NOMO-1 (cell line): ENCODE measurements around the gene FHIT.
A peak's percentile ranks its signal among the peaks of the same experiment; 100 is the strongest.

Source experiments
- DNase-seq, 2 experiments: peaks; one replicate each; lab custom pipeline; 2025; ENCODE audit not compliant: unreplicated experiment in 2 of 2; lab: John Stamatoyannopoulos, UW

Gene FHIT

GRCh38 chr3:60870396-60870795 is 380.9 kb downstream of the FHIT start:
- DNase-seq, result no peak

DNA sequence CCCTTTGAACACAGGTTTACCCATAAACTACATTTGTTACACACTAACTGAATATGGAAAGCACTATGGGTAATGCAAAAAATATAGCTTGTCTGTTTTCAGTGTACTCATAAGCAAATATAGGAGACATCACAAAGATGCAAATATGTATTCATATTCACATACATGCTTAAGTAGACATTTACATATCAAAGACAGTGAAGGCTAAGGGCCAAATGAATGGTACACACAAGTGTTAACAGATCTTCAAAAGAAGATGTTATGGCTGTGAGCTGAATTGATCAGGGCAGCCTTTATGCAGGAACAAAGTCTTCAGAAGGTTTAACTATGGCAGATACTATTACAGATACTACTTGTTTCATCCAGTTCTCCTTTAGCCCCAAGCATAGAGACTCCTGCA is 384.1 kb downstream of the FHIT start:
- DNase-seq, result no peak

DNA sequence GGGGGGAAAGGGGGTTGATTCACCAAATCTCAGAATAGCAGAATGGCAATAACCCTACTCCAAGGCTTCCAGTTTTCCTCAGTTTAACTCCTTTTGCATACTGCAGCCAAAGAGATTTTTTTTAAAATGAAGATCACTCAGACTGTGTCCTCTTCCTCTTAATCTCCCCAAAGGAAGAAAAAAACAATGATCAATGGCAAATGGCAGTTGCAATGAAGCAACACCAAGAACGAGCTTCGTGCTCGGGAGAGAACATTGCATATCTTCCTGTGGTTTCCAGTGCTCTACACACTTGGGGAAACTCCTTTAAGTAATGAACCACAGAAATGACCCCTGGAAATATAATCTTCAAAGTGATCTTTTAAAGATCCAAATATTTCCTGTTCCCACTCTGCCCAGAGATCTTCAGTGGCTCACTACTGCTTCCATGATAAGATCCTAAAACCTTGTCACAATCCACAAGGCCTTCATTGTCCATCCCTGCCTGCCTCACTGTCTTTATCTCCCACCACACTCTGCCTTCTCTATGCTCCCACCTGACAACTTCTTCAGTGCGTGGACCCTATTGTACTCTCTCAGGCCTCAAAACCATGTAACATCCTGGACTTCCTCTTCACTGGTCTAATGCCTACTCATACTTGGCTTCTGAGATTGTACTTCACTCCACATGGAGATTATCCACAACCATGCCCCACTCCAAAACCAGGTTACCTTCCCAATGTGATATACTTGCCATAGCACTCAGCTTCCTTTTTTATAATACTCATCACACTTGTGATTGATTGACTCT is 394.8 kb downstream of the FHIT start:
- peak; percentile 62 to 93 for DNase-seq

DNA sequence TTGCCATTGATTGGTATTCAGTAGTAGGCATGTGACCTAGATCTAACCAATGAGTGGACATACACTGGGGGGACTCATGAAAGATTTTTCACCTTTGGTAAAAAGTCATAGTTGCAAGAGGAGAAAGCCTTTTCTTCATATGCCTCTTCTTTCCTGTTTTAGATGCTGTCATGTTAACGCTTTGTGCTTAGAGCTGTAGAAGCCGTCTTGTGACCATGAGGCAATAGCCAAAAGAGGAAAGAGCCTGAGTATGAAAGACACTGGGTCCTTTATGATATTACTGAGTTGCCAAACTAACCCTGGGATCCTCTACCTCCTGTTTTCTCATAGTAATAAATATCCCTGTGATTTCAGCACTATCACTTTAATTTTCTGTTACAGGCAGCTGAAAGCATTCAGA is 396.0 kb downstream of the FHIT start:
- peak; percentile 61 to 83 for DNase-seq

GRCh38 chr3:60854791-60855190 is 396.5 kb downstream of the FHIT start:
- DNase-seq, result peak in 1 of 2 experiments; percentile 47

DNA sequence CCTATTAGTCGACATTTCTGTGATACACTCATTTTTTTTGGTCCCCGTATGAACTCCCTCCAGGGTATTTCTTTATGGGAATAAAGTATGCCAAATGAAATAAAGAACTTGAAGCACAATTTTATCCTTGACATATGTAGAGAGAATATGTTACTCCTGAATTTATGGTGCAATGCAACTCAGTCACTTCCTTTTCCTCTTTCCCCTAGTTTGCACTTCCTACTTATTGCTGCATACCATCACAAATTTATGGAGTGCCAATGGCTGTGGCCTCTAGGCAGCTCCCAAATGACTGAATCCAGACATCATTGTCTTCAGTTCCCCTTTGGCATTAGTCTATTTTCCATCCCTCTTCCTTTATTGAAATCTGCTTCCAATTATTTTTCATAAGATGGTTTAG is 403.5 kb downstream of the FHIT start:
- DNase-seq, result no peak

DNA sequence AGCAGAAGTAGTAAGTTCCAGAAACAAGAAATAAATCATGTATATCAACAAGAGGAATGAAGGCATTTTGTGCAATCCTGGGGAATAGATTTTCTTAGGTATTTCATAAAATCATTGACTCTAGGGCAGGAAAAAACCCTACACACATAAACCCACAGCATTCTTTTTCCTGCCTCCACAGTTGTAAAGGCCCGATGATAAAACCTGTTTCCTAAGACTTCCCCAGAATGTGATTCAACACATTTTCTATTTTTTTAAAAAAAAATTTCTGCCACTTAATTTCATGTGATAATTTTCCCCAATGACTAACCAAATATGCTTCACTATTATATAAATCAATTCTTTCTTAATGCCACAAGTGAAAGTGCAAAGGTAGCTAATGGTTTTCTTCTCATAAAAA is 407.0 kb downstream of the FHIT start:
- peak in 1 of 2 experiments; percentile 14 for DNase-seq

- DNase-seq, result no peak
These were observed 409.9 kb downstream of the FHIT start for GRCh38 chr3:60841355-60841754.

GRCh38 chr3:60839246-60839645 is 412.0 kb downstream of the FHIT start:
- DNase-seq, result no peak

DNA sequence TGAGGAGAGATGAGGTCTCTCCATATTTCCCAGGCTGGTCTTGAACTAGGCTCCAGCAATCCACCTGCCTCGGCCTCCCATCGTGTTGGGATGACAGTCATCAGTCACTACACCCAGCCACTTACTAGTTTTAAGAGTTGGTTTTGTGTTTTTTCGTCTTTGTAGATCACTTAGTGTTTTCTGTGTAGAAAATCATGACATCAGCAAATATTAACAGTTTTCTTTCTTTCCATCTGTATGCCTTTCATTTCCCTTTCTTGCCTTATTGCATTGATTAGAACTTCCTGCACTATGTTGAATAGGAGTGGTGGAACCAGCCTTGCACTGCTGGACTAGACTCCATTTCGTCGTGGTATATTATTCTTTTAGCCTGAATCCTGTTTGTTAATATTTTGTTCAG is 415.5 kb downstream of the FHIT start:
- no peak for DNase-seq

DNA sequence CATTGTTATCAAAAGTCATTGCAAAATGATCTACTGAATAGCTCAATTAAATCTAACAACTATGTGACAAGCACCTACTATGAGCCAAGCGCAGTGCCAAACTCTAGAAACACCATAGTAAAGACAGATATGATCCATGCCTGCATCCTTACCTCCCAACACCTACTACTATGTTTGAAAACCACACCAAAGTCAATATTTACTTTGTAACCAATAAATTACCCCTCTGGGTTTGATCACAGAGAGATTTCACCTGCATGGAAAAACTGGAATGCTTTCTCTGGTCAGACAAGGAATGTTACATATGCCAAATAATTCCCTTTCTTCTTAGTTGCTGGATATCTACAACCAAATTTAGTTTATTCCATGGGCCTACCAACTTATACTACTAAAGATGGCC is 422.2 kb downstream of the FHIT start:
- DNase-seq, result no peak

DNA sequence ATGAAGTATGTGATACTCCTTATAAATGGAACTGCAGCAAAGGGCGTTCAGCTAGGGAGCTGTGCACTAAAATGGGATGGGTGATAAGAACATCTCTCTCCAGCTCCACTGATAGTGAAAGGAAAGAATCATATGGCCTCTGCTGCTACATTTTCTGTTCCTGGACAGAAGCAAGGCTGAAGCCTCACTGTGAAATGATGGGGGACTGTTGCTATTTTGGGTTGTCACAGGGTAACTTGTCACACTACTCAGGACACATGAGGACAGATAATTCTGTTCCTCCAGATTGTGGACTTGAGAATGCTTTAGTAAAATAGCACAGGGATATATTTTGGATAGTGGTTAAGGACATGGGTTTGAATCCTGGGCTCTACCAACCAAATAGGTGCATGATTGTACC is 423.6 kb downstream of the FHIT start:
- DNase-seq, result no peak

DNA sequence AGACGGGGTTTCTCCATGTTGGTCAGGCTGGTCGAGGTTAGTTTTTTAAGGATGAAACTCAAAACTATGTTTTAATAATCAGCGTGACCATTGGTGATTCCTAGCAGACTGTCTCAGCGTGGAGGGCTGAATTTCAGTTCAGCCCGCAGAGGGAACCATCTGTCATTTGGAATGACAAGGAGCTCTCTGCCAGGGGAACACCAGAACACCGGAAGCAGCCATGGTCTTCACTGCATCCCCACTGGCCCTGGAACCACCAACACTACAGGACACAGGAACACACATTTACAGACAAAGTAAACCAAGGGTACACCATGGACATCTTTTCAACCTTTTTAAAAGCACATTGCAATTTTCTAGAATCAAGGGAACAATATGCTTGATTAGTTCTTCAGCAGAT is 424.7 kb downstream of the FHIT start:
- no peak for DNase-seq

GRCh38 chr3:60812502-60812901 is 438.8 kb downstream of the FHIT start:
- DNase-seq, result peak in 1 of 2 experiments; percentile 19

- no peak for DNase-seq
These were observed 440.4 kb downstream of the FHIT start for GRCh38 chr3:60810881-60811280.

GRCh38 chr3:60809857-60810610 is 441.2 kb downstream of the FHIT start:
- DNase-seq, result no peak

GRCh38 chr3:60803216-60804173 is 447.8 kb downstream of the FHIT start:
- no peak for DNase-seq

DNA sequence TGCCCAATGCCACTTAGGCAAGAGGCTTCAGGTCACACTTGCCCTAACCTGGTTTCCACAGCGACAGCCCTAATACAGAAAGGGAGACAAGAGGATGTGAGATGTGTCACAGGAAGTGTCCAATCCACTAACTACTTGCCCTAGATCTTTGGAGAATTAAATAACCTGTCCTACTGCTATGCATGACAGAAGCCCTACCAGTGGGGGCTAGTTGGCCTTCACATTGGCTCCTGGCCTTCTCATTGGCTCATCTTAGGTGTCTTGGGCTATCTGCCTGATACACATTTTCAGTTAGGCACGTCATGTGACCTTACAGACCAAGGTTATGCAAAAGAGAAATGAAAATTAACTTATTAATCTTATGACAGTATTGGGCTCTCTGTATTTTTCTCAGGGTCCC is 449.9 kb downstream of the FHIT start:
- DNase-seq, result no peak

DNA sequence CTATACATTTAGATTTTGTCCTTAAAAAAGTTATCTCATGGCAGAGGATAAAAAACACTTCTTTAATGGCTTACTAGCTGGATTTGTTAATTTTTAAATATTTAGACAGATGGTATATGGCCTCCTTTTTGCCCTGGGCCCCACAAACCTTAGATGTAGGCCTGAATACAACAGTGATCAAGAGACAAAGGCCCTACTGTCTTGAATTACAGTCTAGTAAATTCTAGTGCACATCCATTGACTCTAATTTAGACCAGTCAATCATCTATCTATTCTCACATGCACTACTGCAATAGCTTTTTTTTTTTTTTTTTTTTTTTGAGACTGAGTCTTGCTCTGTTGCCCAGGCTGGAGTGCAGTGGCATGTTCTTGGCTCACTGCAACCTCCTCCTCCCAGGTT is 452.8 kb downstream of the FHIT start:
- no peak for DNase-seq

GRCh38 chr3:60792249-60792852 is 458.9 kb downstream of the FHIT start:
- DNase-seq, result no peak

GRCh38 chr3:60788185-60788584 is 463.1 kb downstream of the FHIT start:
- no peak for DNase-seq
